HepG2 (cell line): ENCODE results near the gene NUBPL. TPM values are rescaled to one million over a fixed set of nuclear protein-coding genes. Genes with fewer than 3 reads are reported as not detected.

Experiments
- ATAC-seq: fragments of 200-7000 bp; cut with Tn5 transposase; 3 replicates; pipeline ENCODE4 v1.9.1; 2020; ENCODE audit warnings: mild to moderate bottlenecking, moderate library complexity
- BruUV-seq: library from RNA; stranded (reverse); fragments of 400-500 nt; replicated peaks from 2 replicates; lab custom pipeline; 2021; lab: Mats Ljungman, UMichigan
- CTCF ChIA-PET: fragments of 300-600 bp; formaldehyde crosslinking; extraction: SDS; loops from one replicate; lab custom pipeline; 2021; ENCODE audit warnings: low total read pairs, inconsistent platforms, low intra/inter-chr PET ratio; lab: Yijun Ruan, JAX
- POLR2A ChIA-PET: fragments of 350-600 bp; sonication (Branson Sonifier 250); formaldehyde crosslinking; loops from one replicate; lab custom pipeline; 2020; ENCODE audit warnings: antibody characterized with exemption, inconsistent platforms; lab: Yijun Ruan, JAX
- DNase-seq: peaks from one replicate; pipeline ENCODE4 v3.0.0-alpha.2; 2015; ENCODE audit warnings: low spot score
- FAIRE-seq: peaks from 3 replicates; lab custom pipeline; 2011; peaks lifted over from hg19 to GRCh38; lab: Jason Lieb, UNC
- H2AFZ ChIP-seq: one replicate; pipeline ENCODE4 v1.6.1; 2011; ENCODE audit warnings: low read length, inconsistent platforms
- H3K27ac ChIP-seq: fragments of 300-600 bp; 3 replicates; pipeline ENCODE4 v1.8.0; 2011; ENCODE audit warnings: mixed run types, mild to moderate bottlenecking, mixed read lengths, low read length, inconsistent platforms; ENCODE audit not compliant: insufficient read depth; ENCODE audit errors: extremely low read length
- H3K27me3 ChIP-seq, 2 experiments: fragments of 200-600 bp in 1 of 2; 2 replicates in 1 of 2; 3 replicates in 1 of 2; pipeline versions ENCODE4 v1.6.0 to v1.8.0; 2011; ENCODE audit warnings: low read length in 2 of 2, mild to moderate bottlenecking in 2 of 2, moderate library complexity in 2 of 2, inconsistent platforms in 1 of 2; ENCODE audit not compliant: insufficient read depth in 2 of 2, control insufficient read depth in 1 of 2
- H3K36me3 ChIP-seq, 2 experiments: fragments of 200-600 bp in 1 of 2; replicated peaks in 1 of 2; 2 replicates in 1 of 2; 3 replicates in 1 of 2; pipeline versions ENCODE4 v1.5.1 to v1.8.0; 2011; ENCODE audit warnings: low read length in 2 of 2, inconsistent platforms in 1 of 2; ENCODE audit not compliant: insufficient read depth in 2 of 2, control insufficient read depth in 1 of 2
- H3K4me1 ChIP-seq: 2 replicates; pipeline ENCODE4 v1.5.1; 2012; ENCODE audit warnings: low read length, inconsistent platforms; ENCODE audit not compliant: insufficient read depth
- H3K4me2 ChIP-seq: 2 replicates; pipeline ENCODE4 v1.6.0; 2011; ENCODE audit warnings: low read depth, low read length, inconsistent platforms
- H3K4me3 ChIP-seq, 3 experiments: fragments of 200-600 bp in 1 of 3; sonication (generic), shearing (Covaris generic) in 1 of 3; replicated peaks in 1 of 3; 2 replicates each; pipeline ENCODE4 v1.5.1; 2011 to 2016; ENCODE audit warnings: low read length in 3 of 3, inconsistent platforms in 2 of 3, low read depth in 2 of 3, mild to moderate bottlenecking in 2 of 3, control low read depth in 1 of 3, mixed read lengths in 1 of 3; ENCODE audit not compliant: insufficient read depth in 1 of 3
- H3K79me2 ChIP-seq: one replicate; pipeline ENCODE4 v1.6.1; 2011; ENCODE audit warnings: low read length, inconsistent platforms; ENCODE audit not compliant: insufficient read depth
- H3K9ac ChIP-seq: 2 replicates; pipeline ENCODE4 v1.6.0; 2011; ENCODE audit warnings: mild to moderate bottlenecking, low read depth, low read length, inconsistent platforms; ENCODE audit not compliant: insufficient read depth
- H3K9me3 ChIP-seq: 2 replicates; pipeline ENCODE4 v1.5.1; 2012; ENCODE audit warnings: mild to moderate bottlenecking, low read length
- H4K20me1 ChIP-seq: 2 replicates; pipeline ENCODE4 v1.6.0; 2011; ENCODE audit warnings: inconsistent platforms, mild to moderate bottlenecking, low read length, moderate library complexity; ENCODE audit not compliant: insufficient read depth
- LCORL ChIP-seq, 2 experiments: fragments of 450-650 bp in 1 of 2; sonication (generic) in 1 of 2; formaldehyde crosslinking in 1 of 2; IDR thresholded peaks; 2 replicates each; pipeline versions ENCODE4 v1.5.0 to v1.6.1; 2017 to 2020; ENCODE audit warnings: antibody characterized with exemption in 1 of 2, missing genetic modification reagents in 1 of 2
- STAT5B ChIP-seq: sonication (generic); formaldehyde crosslinking; IDR thresholded peaks from 2 replicates; pipeline ENCODE4 v1.4.0; 2020; ENCODE audit warnings: missing genetic modification reagents
- TBX2 ChIP-seq: sonication (generic); formaldehyde crosslinking; IDR thresholded peaks from 2 replicates; pipeline ENCODE4 v1.5.0; 2020; ENCODE audit warnings: missing genetic modification reagents, mild to moderate bottlenecking, borderline replicate concordance
- TFE3 ChIP-seq: IDR thresholded peaks from 2 replicates; pipeline ENCODE4 v1.6.1; 2016
- TRAFD1 ChIP-seq: sonication (generic); formaldehyde crosslinking; IDR thresholded peaks from 2 replicates; pipeline ENCODE4 v1.5.1; 2020; ENCODE audit warnings: missing genetic modification reagents, mild to moderate bottlenecking, borderline replicate concordance
- ZNF124 ChIP-seq: sonication (generic); formaldehyde crosslinking; IDR thresholded peaks from 2 replicates; pipeline ENCODE4 v1.4.0; 2020; ENCODE audit warnings: missing genetic modification reagents
- ZNF564 ChIP-seq: sonication (generic); formaldehyde crosslinking; IDR thresholded peaks from 2 replicates; pipeline ENCODE4 v1.8.1; 2023; ENCODE audit warnings: mild to moderate bottlenecking, missing genetic modification reagents
- ZNF574 ChIP-seq: sonication (generic); formaldehyde crosslinking; IDR thresholded peaks from 2 replicates; pipeline ENCODE4 v1.4.0; 2020; ENCODE audit warnings: missing genetic modification reagents
- WGBS: methylation state at CpG from one replicate; pipeline ENCODE4 v1.1.6; 2017; ENCODE audit warnings: low lambda C conversion rate; 5-methylcytosine and 5-hydroxymethylcytosine counted together
- in situ Hi-C: cut with HindIII; loops from 2 replicates; pipeline ENCODE4 v1.10.0; 2017; ENCODE audit warnings: low pct_unique_long_range_greater_than_20kb; ENCODE audit not compliant: extremely low pct_ligation_motif_present
- intact Hi-C: fragments of 100-400 bp; cut with micrococcal nuclease; formaldehyde crosslinking; loops from one replicate; pipeline ENCODE4 v1.10.0; 2022; ENCODE audit not compliant: unreplicated experiment
- polyA plus RNA-seq, 8 experiments: library from polyadenylated mRNA; depleted of rRNA in 3 of 8; stranded (reverse) in 7 of 8; unstranded in 1 of 8; fragments of >200 nt; fragmentation: Illumina TruSeq in 4 of 8; extraction: Trizol in 4 of 8; gene quantifications; 2 replicates each; pipeline versions ENCODE4 v1.2.1 to v1.2.3, GENCODE V29; 2011 to 2016; ENCODE audit warnings: low read depth in 4 of 8, missing spikeins in 1 of 8, mixed read lengths in 1 of 8; ENCODE audit not compliant: insufficient read depth in 1 of 8
- total RNA-seq, 5 experiments: library from RNA; depleted of rRNA; stranded (reverse); fragments of >200 nt; fragmentation: Illumina TruSeq; extraction: Trizol; gene quantifications; 2 replicates each; pipeline ENCODE4 v1.2.3, GENCODE V29; 2016; ENCODE audit warnings: low read depth in 1 of 5

Gene NUBPL
- total and polyA plus RNA-seq, 2 of the 13 experiments (the other 11 are each of a cell fraction or from before 2014, with no cell fraction given): 21.3 to 44.1 TPM

GRCh38 chr14:31752867-31753661, 191.9 kb downstream of the NUBPL start (continued):
- no peak for TF ChIP-seq TFE3 (CRISPR knock-in tag)
- no peak for TF ChIP-seq ZNF574 (CRISPR knock-in tag)

GRCh38 chr14:31758941-31759340, 197.7 kb downstream of the NUBPL start:
- Histone ChIP-seq H3K9ac (no peak overlapping the region), H2AFZ (no peak overlapping the region), H3K9me3 (no peaks in the 10 kb centered on the region), H3K36me3 (no peaks in the 10 kb centered on the region), H3K4me1 (peaks cover 5% of the 10 kb centered on the region; the same call in 1 of the 2 replicates), H4K20me1 (no peaks in the 10 kb centered on the region), H3K27me3 (no peaks in the 10 kb centered on the region), H3K79me2 (no peaks in the 10 kb centered on the region), H3K4me2 (no peak overlapping the region), H3K27ac (no peak overlapping the region), H3K4me3 (no peak overlapping the region)
- ChIA-PET CTCF (no interaction called here), POLR2A (no interaction called here)
- TF ChIP-seq ZNF124 (CRISPR knock-in tag) (no peak), ZNF564 (CRISPR knock-in tag) (no peak), LCORL (IDR thresholded peaks at IDR 0.05) (peak; percentile 95), LCORL (CRISPR knock-in tag; IDR thresholded peaks at IDR 0.05) (no peak), TRAFD1 (CRISPR knock-in tag) (no peak), TBX2 (CRISPR knock-in tag) (no peak), STAT5B (CRISPR knock-in tag) (no peak)
- ATAC-seq: no peak
- in situ Hi-C loops (no loop called here), intact Hi-C loops (no loop called here)
- no peak for DNase-seq
- BruUV-seq: no TSS peak
- FAIRE-seq: no peak
- WGBS: 82% methylated on average over 3 of the region's 3 CpGs
